Vagina (tissue), 2 donors: ENCODE data around the gene FOXF2.

Experiments used
- POLR2A ChIP-seq, 2 donors: fragments of 450-650 bp; IDR thresholded peaks; one replicate each; pipeline ENCODE4 v1.6.1; 2017; ENCODE audit warnings: antibody characterized with exemption in 2 of 2, mild to moderate bottlenecking in 2 of 2, moderate library complexity in 2 of 2
- POLR2AphosphoS5 ChIP-seq, 2 donors: sonication (generic); formaldehyde crosslinking; IDR thresholded peaks; one replicate each; pipeline ENCODE4 v1.9.0; 2017; ENCODE audit warnings: antibody characterized with exemption in 2 of 2, mild to moderate bottlenecking in 2 of 2, low read depth in 1 of 2; ENCODE audit not compliant: insufficient read depth in 1 of 2

DNA sequence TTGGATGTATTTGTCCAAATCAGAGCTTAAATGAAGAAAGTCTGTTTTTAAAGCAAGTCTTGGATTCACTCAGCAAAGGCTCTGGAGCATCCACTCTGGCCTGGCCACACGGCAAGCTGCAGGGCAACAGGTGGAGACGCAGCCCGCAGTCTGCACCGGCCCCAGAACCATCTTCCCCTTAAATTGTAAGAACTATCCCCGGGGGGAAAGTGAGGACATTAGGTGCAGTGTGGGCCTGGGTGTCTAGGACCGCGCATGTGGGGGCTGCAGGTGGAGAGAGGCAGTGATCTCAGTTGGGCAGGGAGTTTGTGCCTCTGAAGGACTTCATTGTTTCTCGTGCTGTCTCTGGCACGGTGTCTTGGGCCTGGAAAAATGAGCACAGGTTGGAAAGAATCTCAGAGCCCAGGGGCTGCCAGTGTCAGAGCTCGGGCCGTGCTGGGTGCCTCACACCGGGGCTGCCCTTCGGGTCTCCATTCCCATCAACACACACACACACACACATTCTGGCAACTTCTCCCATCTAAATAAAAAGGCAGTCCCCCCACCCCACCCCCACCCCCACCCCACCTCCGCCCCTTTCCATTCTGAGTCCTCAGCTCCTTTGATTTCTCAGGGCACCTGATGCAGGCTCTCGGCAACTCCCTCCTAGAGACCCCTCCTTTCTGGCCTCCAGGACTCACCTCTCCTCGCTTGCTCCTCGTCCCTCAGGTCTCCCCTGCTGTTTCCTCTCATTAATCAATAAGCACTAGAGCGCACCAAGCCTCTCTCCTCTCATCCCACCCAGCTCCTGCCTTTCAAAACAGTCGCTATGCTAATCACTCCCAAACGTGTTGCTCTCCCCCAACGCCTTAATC lies 48.4 kb downstream of the FOXF2 start:
- TF ChIP-seq POLR2AphosphoS5 (IDR thresholded peaks at IDR 0.05; ENCODE audit: insufficient read depth in 1 of 2, low read depth in 1 of 2) (no peak), POLR2A (IDR thresholded peaks at IDR 0.05) (no peak)
